NCI-H2029 treated with DMSO at 0.1 percent for 48 hours (cell line): ENCODE data around the gene SMIM1.
"Not testable (repeated sequence)": the region's sequence is repeated elsewhere in the genome, so short reads cannot be mapped to it uniquely, and the experiment has no call there.

Source experiments
- DNase-seq: peaks from one replicate; lab custom pipeline; 2025; lab: John Stamatoyannopoulos, UW

The SMIM1 gene

GRCh38 chr1:3772715-3773571, at the start of gene SMIM1:
Gene SMIM1 (plus strand): TSS chr1:3772749. CDS start chr1:3775374, 2,625 bp downstream.
- no peak for DNase-seq

GRCh38 chr1:3722846-3723245, 49.7 kb upstream of the SMIM1 start:
- no peak for DNase-seq

GRCh38 chr1:3724416-3725030, 48.0 kb upstream of the SMIM1 start:
- not testable (repeated sequence) for DNase-seq

GRCh38 chr1:3725366-3725765, 47.2 kb upstream of the SMIM1 start:
- DNase-seq, result no peak

- DNase-seq, result no peak
These were observed 45.3 kb upstream of the SMIM1 start for GRCh38 chr1:3727042-3727824.

- DNase-seq, result no peak
These were observed 44.4 kb upstream of the SMIM1 start for GRCh38 chr1:3727825-3728776.

- DNase-seq, result no peak
These were observed 42.7 kb upstream of the SMIM1 start for GRCh38 chr1:3729594-3730542.

- DNase-seq, result no peak
These were observed 41.9 kb upstream of the SMIM1 start for GRCh38 chr1:3730543-3731247.

GRCh38 chr1:3731583-3732433, 40.7 kb upstream of the SMIM1 start:
- no peak for DNase-seq

- DNase-seq, result no peak
These were observed 40.0 kb upstream of the SMIM1 start for GRCh38 chr1:3732434-3733093.

GRCh38 chr1:3733094-3733882, 39.3 kb upstream of the SMIM1 start:
- no peak for DNase-seq

- DNase-seq, result no peak
These were observed 38.5 kb upstream of the SMIM1 start for GRCh38 chr1:3733883-3734589.

- no peak for DNase-seq
These were observed 37.9 kb upstream of the SMIM1 start for GRCh38 chr1:3734602-3735001.

- DNase-seq, result no peak
These were observed 37.4 kb upstream of the SMIM1 start for GRCh38 chr1:3735027-3735681.

- no peak for DNase-seq
These were observed 36.9 kb upstream of the SMIM1 start for GRCh38 chr1:3735688-3736087.

GRCh38 chr1:3736131-3736561, 36.4 kb upstream of the SMIM1 start:
- no peak for DNase-seq
